HG03064 (cell line): Measurements from ENCODE around the gene PCDH7.

ENCODE experiments used
- ATAC-seq: cut with Tn5 transposase; IDR thresholded peaks from one replicate; pipeline ENCODE4 v1.9.1; 2021; ENCODE audit warnings: low read depth; ENCODE audit not compliant: unreplicated experiment

Gene PCDH7

DNA sequence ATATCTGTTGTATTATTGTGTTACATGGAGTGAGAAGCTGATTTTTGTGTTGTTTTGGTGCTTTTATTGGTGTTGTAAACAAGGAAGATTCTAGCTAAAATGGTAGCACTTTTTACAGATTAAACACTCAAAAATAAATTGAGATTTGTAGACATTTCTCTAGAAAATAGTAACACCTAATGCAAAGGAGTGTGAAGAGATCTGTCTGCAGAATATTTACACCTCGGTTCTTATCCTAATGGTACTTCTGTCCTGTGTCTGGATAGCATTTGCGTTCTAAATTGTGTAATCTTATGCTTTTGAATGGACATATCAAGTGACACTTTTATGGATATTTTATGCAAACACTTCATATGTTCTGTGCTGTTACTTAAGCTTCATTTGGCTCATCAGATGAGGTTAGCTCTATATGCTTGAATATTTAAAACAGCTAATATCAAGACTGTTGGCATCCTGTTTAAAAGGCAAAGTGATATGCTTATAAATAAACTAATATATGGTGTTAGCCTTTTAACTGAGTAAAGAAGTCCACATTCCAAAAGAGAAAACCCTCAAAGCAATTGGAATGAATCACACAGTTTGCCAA, 6.0 kb downstream of the PCDH7 start:
- ATAC-seq = no peak

DNA sequence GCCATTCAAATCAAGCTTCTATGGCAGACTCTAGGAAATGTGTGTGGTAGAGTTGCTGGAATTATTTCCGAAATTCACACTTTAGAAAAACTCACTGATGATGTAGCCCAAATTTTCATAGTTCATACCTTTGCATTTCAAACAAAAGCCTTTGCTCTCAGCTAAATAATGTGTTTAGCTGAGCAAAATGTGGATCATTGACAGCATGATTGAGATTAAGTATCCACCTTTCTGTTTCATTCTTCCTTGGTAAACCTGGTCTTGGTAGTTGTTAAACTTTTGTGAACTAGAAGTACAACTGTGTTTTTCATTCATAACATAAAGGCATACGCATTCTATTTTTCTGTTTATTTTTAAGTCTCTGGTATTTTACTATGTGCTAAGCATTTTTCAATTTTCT, 7.2 kb downstream of the PCDH7 start:
- ATAC-seq = no peak

DNA sequence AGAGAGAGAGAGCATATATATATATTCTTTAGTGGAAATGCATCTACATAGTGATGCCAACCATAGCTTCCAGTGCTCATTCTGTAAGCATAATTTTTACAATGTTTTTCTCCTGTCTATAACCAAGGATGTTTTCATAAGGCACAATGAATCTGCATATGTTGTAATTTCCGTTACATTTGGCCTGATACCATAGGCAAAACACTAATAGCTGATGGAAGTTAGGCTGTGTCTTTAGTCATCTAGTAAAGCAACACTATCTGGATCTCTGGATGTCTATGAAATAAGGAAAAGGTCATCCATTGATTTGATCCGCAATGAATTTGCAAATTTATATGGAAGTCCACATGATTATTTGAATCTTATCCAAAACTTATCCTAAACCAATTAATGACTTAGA, 8.1 kb downstream of the PCDH7 start:
- ATAC-seq = no peak

DNA sequence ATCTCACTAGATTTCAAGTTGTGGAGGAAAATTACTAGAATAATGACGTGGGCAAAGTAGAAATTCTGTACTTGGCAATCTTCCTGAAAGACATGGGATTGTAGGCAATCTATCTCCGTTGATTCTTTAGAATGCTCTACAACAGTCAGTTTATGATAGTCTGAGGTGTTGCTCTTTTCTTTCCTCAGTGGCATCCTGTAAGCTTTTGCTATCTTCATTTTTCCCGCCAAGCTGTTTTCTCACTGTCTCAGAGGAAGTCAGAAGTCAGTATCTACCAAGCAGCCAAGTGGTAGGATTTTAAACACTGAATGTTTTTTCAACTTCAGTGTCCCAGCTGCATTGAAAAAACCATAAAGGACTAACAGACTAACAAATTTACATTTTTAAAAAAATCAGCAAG, 23.7 kb downstream of the PCDH7 start:
- no peak for ATAC-seq

GRCh38 chr4:30744386-30744785, 24.2 kb downstream of the PCDH7 start:
- no peak for ATAC-seq

DNA sequence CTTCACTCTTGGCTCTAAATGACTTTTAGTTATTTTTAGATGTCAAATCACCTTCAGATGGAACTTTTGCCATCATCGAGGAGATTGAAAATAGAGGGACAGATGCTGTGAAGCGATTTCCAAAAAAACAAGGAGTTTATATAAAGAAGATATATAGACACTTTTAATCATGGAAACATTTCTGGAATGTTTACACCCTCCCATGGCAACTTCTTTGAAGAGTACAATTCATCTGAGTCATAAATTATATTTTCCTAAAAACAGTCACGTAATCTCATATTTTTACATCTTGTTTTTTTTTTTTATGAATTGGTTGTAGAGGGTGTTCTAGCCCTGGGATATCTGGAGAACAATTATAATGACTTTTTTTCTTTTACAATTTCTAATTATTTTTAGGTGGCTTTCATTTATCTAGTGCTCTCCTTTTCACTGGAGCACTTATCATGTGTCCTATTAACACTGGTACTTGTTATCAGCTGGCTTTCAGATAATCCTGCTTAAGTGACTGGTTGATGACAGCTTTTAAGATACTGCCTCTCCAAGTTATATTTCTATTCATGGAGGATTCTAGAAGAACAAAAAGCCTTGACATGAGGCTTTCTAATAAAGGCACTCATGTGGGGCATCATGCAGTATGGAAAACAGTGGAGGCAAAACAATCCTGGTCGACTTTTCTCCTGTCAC, 24.9 kb downstream of the PCDH7 start:
- no peak for ATAC-seq

DNA sequence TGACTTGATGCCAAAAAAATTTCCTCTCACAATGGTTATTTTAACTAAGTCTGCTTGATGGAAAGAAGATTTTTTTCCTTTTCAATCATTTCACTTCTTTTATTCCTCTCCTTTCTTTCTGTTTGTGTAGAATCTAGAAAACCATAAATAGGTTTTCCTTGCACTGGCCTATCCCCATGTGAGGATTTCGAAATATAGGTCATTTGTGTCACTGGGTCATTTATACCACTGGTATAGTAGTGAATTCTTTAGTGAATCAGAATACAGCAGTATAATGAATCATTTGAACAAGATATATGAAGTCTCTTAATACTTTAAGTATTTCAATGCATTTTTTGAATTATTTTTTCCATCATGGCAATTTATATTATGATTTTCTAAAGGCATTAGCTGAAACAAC, 26.6 kb downstream of the PCDH7 start:
- no peak for ATAC-seq

DNA sequence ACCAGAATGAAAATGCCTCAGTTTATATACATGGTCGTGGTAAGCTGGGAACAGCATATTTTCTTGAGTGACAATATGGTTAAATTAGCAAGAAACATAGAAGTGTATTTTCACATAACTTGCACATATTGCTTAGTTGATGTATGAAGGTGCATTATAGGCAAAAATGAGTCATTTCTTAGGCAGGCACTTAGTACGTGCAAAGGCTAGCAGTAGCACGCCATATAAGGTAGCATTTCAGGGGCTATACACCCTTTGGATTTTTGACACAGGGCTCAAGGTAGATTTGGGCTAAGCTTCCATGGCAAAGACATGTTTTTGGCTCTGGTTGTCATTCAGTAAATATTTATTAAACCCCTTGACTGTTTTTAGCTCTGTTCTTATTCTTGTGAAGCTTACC, 33.1 kb downstream of the PCDH7 start:
- no peak for ATAC-seq

DNA sequence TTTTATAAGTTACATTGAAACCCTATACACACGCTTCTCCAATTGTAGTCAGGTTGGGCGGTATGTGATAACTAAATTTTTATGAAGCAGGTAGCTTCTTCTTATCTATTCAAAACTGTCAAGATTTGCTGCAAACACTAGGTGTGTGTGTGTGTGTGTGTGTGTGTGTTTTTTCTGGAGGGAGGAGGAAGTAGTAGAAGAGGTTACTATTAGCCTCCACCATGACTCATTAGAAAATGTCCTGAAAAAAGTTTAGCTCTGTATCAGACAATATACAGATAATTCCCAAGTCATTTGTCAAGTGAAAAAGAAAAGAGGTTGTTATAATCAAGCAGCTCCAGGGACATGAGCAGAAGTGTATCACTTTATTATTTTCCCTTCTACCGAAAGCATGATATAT, 33.9 kb downstream of the PCDH7 start:
- ATAC-seq = no peak

DNA sequence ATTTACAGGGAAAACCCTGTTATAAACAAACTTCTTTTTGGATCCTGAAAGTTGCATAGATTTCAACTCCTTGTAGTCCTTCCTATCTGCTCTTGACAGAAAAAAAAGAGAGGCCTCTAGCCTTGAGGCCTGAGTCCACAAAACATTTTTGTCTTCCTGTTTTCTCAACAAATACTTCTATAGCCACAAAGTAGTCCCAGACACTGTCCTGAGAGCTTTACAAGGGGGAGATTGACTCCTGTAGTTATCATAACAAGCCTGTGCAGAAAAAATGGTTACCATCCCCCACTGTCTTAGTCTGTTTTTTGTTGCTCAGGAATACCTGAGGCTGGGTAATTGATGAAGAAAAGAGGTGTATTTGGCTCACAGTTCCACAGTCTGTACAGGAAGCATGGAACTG, 35.2 kb downstream of the PCDH7 start:
- no peak for ATAC-seq

DNA sequence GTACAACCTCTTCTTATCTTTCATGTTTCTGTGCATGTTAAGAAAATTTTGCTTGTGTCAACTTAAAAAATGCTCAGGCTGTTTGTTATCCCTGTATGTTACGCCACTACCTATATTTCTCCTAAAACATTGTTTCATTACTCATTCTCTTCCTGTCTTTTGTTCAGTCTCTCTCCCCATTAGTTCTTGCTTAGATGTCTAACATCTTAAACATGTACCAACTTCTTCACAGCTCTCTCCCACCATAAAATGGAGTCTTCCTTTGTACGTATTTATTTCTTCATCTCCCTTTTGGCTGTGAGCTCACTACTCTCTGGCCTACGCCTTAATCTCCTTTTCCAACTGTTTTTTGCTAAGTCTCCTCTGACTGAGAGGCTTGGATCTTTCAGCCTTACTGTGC, 36.4 kb downstream of the PCDH7 start:
- no peak for ATAC-seq

DNA sequence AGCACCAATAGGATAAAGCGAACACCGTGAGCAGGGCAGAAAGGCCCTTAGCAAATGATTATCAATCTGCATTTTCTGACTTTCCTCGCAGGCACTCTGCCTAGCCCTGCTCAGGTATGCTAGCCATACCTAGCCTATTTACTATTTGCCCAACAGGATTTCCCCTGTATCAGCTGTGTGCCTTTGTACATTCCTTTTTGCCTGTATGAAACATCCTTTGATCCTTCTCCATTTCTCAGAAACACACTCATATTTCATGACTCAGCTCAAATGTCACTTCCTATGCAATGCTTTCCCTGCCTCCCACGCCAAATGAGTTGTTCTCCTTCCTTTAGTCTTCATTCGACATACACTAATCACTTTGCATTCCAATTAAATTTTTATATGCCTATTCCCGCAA, 37.2 kb downstream of the PCDH7 start:
- no peak for ATAC-seq

DNA sequence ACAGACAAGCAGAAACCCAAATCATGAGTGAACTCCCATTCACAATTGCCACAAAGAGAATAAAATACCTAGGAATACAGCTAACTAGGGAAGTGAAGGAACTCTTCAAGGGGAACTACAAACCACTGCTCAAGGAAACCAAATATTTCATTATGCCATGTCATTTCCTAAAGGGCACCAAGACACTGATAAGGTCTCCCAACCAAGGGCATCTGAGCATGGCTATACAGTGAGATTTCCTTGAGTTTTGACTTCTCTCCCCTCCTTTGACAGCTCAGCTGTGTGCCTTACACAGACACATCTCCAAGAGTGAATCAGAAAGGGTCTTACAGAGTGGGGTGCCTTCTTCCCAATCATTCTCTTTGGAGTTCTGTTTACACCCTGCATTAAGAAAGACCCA, 40.4 kb downstream of the PCDH7 start:
- ATAC-seq = no peak

GRCh38 chr4:30763321-30763727, 43.2 kb downstream of the PCDH7 start:
- ATAC-seq = no peak

DNA sequence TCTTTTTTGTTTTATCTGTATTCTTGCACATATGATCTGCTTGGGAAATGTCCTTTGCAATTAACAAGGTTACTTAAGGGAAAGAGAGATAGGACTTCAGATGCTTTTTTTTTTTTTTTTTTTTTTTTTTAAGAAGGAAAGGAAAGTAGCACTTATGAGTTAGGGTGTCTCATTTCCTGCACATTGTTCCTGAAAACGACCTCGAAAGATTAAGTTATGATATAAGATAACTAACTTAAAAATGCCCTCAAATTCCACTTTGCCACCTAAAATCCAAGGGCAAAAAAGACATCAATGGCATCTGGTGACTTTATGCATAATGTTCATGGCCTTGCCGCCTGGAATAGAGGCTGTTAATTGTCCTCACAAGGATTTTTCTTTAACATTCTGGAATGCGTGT, 44.9 kb downstream of the PCDH7 start:
- ATAC-seq = no peak

DNA sequence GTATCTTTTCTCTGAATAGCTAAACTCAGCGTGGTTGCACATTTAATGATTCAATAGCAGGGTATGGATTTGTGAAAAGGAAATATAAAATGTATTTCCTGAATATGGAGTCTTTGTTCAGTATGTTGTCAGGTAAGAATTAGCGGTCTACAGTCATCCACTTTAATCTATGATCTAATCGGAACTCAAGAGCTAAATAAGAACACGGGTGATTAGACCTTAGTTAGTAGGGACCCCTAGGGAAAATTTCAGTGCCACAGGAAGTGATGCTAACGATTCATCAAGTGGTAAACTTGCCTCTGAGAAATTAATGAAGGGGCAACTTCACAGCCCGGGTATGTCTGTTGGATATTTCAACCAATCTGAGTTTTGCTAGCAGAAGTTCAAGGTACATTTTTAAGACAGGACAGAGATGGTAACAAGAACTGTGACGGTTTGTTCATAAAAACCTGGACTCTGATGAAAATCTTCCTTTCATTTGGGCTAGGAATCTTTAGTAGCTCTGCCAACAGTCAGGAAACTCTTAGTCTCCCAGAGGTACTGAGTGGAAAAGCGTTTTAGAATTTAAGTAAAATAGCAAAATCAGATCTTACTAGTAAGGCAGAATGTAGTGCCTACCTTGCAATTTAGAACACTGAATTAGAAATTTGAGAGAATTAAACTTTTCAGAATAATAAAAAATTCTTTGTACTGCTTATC, 47.1 kb downstream of the PCDH7 start:
- no peak for ATAC-seq

- ATAC-seq = no peak
Measured at GRCh38 chr4:30768277-30768676, 48.1 kb downstream of the PCDH7 start.

DNA sequence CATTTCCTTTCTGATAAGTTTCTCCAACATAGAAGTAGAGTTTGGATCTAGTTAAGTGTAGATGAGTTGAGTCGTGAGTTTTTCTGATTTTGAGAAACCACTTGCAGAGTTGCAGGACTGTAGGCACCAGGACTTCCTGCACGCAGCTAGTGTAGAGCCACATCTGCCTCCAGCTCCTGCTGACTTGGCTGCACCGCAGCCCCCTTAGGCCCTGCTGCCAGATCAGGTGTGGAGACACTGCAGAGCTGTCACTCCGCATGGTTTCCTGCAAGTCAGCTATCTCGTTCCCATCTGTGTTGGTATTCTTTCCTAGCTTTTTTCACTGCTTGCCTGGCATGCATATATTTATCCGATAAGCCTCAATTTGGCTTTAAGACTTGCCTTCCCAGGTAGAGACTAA, 48.9 kb downstream of the PCDH7 start:
- no peak for ATAC-seq

DNA sequence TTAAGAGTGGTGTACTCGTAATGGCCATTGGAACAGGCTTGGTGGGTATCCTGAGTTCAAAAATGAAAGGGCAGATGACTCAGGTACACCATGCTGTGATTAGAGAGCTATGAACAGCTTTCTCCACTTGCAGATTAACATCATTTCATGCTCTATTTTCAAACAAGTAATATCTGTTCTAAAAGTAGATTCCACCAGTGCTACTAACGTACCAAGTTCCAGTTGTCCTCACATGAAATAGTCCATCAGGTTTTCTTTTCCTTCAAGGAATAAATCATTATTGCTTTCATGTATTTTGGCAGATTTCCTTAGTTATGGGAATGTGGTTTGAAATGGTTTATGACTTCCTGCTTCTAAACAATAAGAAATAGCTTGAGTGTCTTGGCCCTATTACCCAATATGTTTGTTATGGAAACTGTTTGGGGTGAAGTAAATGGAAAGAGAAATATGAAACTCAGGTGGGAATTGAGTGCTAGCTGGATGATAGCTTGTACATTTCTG, 49.9 kb downstream of the PCDH7 start:
- ATAC-seq = no peak

GRCh38 chr4:30770812-30771211, 50.6 kb downstream of the PCDH7 start:
- no peak for ATAC-seq

GRCh38 chr4:30776451-30776850, 56.3 kb downstream of the PCDH7 start:
- no peak for ATAC-seq

GRCh38 chr4:30776921-30777415, 56.8 kb downstream of the PCDH7 start:
- ATAC-seq = no peak
